Measurements from ENCODE around the gene LACRT.
A peak's percentile ranks its signal among the peaks of the same experiment; 100 is the strongest.
"Not testable (repeated sequence)": the region's sequence is repeated elsewhere in the genome, so short reads cannot be mapped to it uniquely, and the experiment has no call there.

Gene LACRT

GRCh38 chr12:54634795-54635194 lies at the start of gene LACRT:
TSS of gene LACRT (minus strand) at chr12:54634895. CDS start at chr12:54634841, 54 bp downstream.
- H3K4me3 ChIP-seq (replicated peaks; ENCODE audit: low read depth, low read length) = no peak within 1 kb of the TSS
- no peak for DNase-seq (ENCODE audit: extremely low read depth, low read depth)
- TF ChIP-seq CTCF (IDR thresholded peaks at IDR 0.05; ENCODE audit: low read depth, low read length, missing control alignments) = no peak

DNA sequence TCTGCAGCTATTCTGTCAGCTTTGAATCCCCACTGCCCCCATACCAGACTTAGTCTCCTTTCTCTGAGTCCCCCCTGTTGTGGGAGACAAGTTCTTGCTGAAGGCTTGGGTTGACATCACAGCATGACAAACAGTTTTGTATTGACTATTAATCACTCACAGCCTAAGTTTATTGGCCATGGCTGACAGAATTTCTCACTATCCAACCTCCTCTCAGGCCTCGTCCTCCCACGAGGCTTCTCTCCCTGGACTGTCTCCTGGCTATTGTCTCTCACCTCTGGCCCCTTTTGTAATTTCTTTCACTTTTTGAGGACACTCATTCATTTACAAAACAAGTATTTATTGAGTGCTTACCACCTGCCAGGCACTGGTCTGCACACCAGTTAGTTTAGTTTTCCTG lies 48.7 kb upstream of the LACRT start:
- no peak for TF ChIP-seq CTCF (IDR thresholded peaks at IDR 0.05; ENCODE audit: low read depth, low read length, missing control alignments)
- H3K4me3 ChIP-seq (replicated peaks; ENCODE audit: low read depth, low read length) = no peak overlapping the region
- DNase-seq (ENCODE audit: extremely low read depth, low read depth) = no peak

GRCh38 chr12:54682674-54683073 lies 48.0 kb upstream of the LACRT start:
- no peak overlapping the region for H3K4me3 ChIP-seq (replicated peaks; ENCODE audit: low read depth, low read length)
- no peak for DNase-seq (ENCODE audit: extremely low read depth, low read depth)
- no peak for TF ChIP-seq CTCF (IDR thresholded peaks at IDR 0.05; ENCODE audit: low read depth, low read length, missing control alignments)

- DNase-seq (ENCODE audit: extremely low read depth, low read depth) = peak; percentile 7
- H3K4me3 ChIP-seq (replicated peaks; ENCODE audit: low read depth, low read length) = no peak overlapping the region
- peak; percentile 50 for TF ChIP-seq CTCF (IDR thresholded peaks at IDR 0.05; ENCODE audit: low read depth, low read length, missing control alignments)
Observed at GRCh38 chr12:54680374-54680773, 45.7 kb upstream of the LACRT start.

GRCh38 chr12:54678131-54678530 lies 43.4 kb upstream of the LACRT start:
- H3K4me3 ChIP-seq (replicated peaks; ENCODE audit: low read depth, low read length) = no peak overlapping the region
- no peak for TF ChIP-seq CTCF (IDR thresholded peaks at IDR 0.05; ENCODE audit: low read depth, low read length, missing control alignments)
- DNase-seq (ENCODE audit: extremely low read depth, low read depth) = no peak

- no peak for DNase-seq (ENCODE audit: extremely low read depth, low read depth)
- H3K4me3 ChIP-seq (replicated peaks; ENCODE audit: low read depth, low read length) = no peak overlapping the region
- TF ChIP-seq CTCF (IDR thresholded peaks at IDR 0.05; ENCODE audit: low read depth, low read length, missing control alignments) = no peak
Observed at GRCh38 chr12:54667945-54668344, 33.2 kb upstream of the LACRT start.

DNA sequence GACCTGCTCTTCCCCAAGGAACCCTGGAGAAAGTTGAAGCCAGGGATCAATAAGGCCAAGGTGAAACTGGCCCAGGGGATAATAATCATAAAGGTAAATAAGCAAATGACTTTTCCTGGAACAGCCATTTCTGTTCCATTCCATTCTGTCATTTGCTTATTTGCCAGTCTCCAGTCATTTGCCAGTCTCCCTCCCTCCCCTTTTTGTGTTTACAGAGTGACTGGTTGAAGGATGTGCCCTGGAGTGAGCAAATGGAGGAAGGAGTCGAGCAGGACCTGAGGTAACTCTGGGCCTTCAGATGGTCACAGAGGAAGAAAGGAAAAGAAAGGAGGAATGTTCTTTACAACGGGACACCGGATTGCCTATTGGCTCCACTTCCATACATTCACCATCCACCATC lies 31.3 kb upstream of the LACRT start:
- TF ChIP-seq CTCF (IDR thresholded peaks at IDR 0.05; ENCODE audit: low read depth, low read length, missing control alignments) = no peak
- no peak overlapping the region for H3K4me3 ChIP-seq (replicated peaks; ENCODE audit: low read depth, low read length)
- no peak for DNase-seq (ENCODE audit: extremely low read depth, low read depth)

DNA sequence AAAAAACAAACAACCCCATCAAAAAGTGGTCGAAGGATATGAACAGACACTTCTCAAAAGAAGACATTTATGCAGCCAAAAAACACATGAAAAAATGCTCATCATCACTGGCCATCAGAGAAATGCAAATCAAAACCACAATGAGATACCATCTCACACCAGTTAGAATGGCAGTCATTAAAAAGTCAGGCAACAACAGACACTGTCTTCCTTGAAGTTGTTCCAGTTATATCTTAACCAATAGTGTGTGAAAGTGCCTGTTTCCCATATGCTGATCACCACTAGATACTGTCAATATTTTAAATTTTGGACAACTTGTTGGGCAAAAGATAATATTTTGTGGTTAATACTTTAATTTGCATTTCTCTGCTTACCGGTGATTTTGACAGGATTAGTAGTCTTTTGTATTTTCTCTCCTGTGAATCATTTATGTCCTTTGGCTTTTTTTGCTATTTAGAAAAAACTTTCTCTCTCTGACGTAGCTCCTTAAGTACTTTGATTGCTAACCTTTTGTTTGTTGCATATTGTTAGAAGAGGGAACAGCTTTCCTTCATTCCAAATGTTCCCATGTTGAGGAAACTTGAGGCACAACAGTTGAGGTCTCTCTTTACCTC lies 30.4 kb upstream of the LACRT start:
- not testable (repeated sequence) for DNase-seq (ENCODE audit: extremely low read depth, low read depth); H3K4me3 ChIP-seq (replicated peaks; ENCODE audit: low read depth, low read length)

All from HFF-Myc (cell line).